HG02763 (cell line): ENCODE measurements around the gene ANP32E.

Source experiments
- ATAC-seq: cut with Tn5 transposase; IDR thresholded peaks from one replicate; pipeline ENCODE4 v1.9.1; 2021; ENCODE audit warnings: mild to moderate bottlenecking, moderate library complexity; ENCODE audit not compliant: unreplicated experiment

The ANP32E gene

GRCh38 chr1:150173141-150173585 lies 62.7 kb downstream of the ANP32E start:
- no peak for ATAC-seq

- no peak for ATAC-seq
Observed at GRCh38 chr1:150171801-150172200, 64.1 kb downstream of the ANP32E start.

- no peak for ATAC-seq
Observed at GRCh38 chr1:150168960-150169601, 66.8 kb downstream of the ANP32E start.
